SK-N-MC (cell line): Measurements from ENCODE around the gene TMSB10.

Experiments
- EZH2 ChIP-seq: fragments of 200-600 bp; sonication (generic); IDR thresholded peaks from one replicate; pipeline ENCODE4 v1.6.1; 2017; ENCODE audit warnings: antibody characterized with exemption
- FOXP2 ChIP-seq: optimal IDR thresholded peaks from 2 replicates; pipeline ENCODE3; 2011; ENCODE audit warnings: mild to moderate bottlenecking, moderate library complexity; ENCODE audit not compliant: insufficient read depth; ENCODE audit errors: extremely low read length, control extremely low read depth
- POLR2AphosphoS5 ChIP-seq: IDR thresholded peaks from 2 replicates; pipeline ENCODE4 v1.6.1; 2012; ENCODE audit warnings: mild to moderate bottlenecking, low read depth, low read length, borderline replicate concordance

GRCh38 chr2:84858937-84859336 is 46.5 kb upstream of the TMSB10 start:
- TF ChIP-seq EZH2 = no peak
- TF ChIP-seq POLR2AphosphoS5 = no peak
- no peak for TF ChIP-seq FOXP2
